ENCODE data around the gene LILRB2.

LILRB2 gene

DNA sequence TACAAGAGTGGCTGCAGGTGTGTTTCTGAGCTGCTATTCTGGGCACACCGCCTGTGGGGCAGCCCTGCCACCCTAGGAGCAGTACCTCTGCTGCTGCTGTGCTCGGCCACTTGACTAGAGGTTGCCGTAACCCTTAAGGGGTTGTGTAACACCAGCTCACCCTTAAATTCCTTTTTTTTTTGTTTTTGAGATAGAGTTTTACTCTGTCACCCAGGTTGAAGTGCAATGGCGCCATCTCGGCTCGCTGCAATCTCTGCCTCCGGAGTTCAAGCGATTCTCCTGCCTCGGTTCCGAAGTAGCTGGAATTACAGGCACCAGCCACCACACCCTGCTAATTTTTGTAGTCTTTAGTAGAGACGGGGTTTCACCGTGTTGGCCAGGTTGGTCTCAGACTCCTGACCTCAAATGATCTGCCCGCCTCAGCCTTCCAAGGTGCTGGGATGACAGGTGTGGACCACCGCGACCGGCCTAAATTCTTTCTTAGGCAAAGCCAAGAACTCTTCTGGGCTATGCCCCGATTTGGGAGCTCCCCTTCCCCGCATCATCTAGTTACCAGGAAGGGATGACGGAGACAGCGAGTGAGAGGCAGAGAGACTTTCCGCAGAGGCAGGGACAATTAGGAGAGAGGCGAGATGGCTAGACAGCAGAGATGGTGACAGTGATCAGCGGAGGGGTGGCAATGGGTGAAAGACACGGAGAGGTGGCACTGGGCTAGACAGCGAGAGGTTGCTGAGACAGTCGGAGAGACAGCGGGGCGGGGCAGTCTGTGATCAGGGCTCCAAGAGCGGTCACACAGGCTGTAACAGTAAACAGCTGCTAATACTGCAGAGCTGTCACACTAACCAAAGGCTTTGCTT lies 36.4 kb upstream of the LILRB2 start:
- H3K9ac ChIP-seq (ENCODE audit: low read length) = no peak overlapping the region
- H3K4me3 ChIP-seq (ENCODE audit: low read depth, low read length, poor library complexity, severe bottlenecking) = no peak overlapping the region
- H3K27me3 ChIP-seq (ENCODE audit: insufficient read depth, low read length) = peaks cover 7% of the 10 kb centered on the region; the same call in 1 of the 2 replicates
- H3K27ac ChIP-seq (ENCODE audit: low read depth, low read length, poor library complexity, severe bottlenecking) = no peak overlapping the region
- no peak for TF ChIP-seq EZH2 (IDR thresholded peaks at IDR 0.05; ENCODE audit: borderline replicate concordance, low read length)
- TF ChIP-seq, protein P1, sequence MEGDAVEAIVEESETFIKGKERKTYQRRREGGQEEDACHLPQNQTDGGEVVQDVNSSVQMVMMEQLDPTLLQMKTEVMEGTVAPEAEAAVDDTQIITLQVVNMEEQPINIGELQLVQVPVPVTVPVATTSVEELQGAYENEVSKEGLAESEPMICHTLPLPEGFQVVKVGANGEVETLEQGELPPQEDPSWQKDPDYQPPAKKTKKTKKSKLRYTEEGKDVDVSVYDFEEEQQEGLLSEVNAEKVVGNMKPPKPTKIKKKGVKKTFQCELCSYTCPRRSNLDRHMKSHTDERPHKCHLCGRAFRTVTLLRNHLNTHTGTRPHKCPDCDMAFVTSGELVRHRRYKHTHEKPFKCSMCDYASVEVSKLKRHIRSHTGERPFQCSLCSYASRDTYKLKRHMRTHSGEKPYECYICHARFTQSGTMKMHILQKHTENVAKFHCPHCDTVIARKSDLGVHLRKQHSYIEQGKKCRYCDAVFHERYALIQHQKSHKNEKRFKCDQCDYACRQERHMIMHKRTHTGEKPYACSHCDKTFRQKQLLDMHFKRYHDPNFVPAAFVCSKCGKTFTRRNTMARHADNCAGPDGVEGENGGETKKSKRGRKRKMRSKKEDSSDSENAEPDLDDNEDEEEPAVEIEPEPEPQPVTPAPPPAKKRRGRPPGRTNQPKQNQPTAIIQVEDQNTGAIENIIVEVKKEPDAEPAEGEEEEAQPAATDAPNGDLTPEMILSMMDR (IDR thresholded peaks at IDR 0.05; ENCODE audit: low read length) = no peak
- no peaks in the 10 kb centered on the region for H3F3A ChIP-seq (ENCODE audit: insufficient read depth, low read length)
- H3K79me2 ChIP-seq (ENCODE audit: insufficient read depth, low read length) = no peaks in the 10 kb centered on the region
- H3K9me3 ChIP-seq (ENCODE audit: low read length) = no peaks in the 10 kb centered on the region
- no peaks in the 10 kb centered on the region for H4K20me1 ChIP-seq (ENCODE audit: insufficient read depth, low read length)
- no peaks in the 10 kb centered on the region for H3K4me1 ChIP-seq (ENCODE audit: insufficient read depth, low read length, severe bottlenecking)
- H3K36me3 ChIP-seq (ENCODE audit: insufficient read depth, low read length) = no peaks in the 10 kb centered on the region
- H2AFZ ChIP-seq (ENCODE audit: low read length) = no peak overlapping the region
- H3K4me2 ChIP-seq (ENCODE audit: low read length) = no peak overlapping the region
- H3K9me2 ChIP-seq (ENCODE audit: low read depth, low read length) = no peaks in the 10 kb centered on the region

DNA sequence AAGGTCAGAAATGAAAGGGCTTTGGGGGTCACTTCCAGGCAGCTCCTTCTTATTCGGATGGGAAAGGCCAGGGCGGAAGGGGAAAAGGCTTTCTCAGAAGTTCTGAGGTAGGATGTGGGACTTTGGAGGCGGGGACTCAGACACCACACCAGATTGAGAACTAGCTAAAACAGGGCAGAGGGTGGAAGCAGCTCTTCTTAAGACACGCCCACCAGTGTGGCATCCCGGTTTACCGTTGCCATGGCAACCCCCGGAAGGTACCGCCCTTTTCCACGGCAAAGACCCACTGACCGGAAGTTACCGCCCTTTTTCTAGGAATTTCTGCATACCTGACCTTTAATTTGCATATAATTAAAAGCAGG lies 35.8 kb upstream of the LILRB2 start:
- H3K9ac ChIP-seq (ENCODE audit: low read length) = no peak overlapping the region
- no peaks in the 10 kb centered on the region for H3K9me2 ChIP-seq (ENCODE audit: low read depth, low read length)
- H3K27ac ChIP-seq (ENCODE audit: low read depth, low read length, poor library complexity, severe bottlenecking) = no peak overlapping the region
- TF ChIP-seq EZH2 (IDR thresholded peaks at IDR 0.05; ENCODE audit: borderline replicate concordance, low read length) = no peak
- TF ChIP-seq, protein P1 (IDR thresholded peaks at IDR 0.05; ENCODE audit: low read length) = no peak
- no peaks in the 10 kb centered on the region for H3F3A ChIP-seq (ENCODE audit: insufficient read depth, low read length)
- H3K9me3 ChIP-seq (ENCODE audit: low read length) = no peaks in the 10 kb centered on the region
- H3K79me2 ChIP-seq (ENCODE audit: insufficient read depth, low read length) = no peaks in the 10 kb centered on the region
- no peak overlapping the region for H3K4me3 ChIP-seq (ENCODE audit: low read depth, low read length, poor library complexity, severe bottlenecking)
- no peak overlapping the region for H2AFZ ChIP-seq (ENCODE audit: low read length)
- H3K4me1 ChIP-seq (ENCODE audit: insufficient read depth, low read length, severe bottlenecking) = no peaks in the 10 kb centered on the region
- no peaks in the 10 kb centered on the region for H3K36me3 ChIP-seq (ENCODE audit: insufficient read depth, low read length)
- no peaks in the 10 kb centered on the region for H4K20me1 ChIP-seq (ENCODE audit: insufficient read depth, low read length)
- peaks cover 7% of the 10 kb centered on the region; the same call in 1 of the 2 replicates for H3K27me3 ChIP-seq (ENCODE audit: insufficient read depth, low read length)
- H3K4me2 ChIP-seq (ENCODE audit: low read length) = no peak overlapping the region

DNA sequence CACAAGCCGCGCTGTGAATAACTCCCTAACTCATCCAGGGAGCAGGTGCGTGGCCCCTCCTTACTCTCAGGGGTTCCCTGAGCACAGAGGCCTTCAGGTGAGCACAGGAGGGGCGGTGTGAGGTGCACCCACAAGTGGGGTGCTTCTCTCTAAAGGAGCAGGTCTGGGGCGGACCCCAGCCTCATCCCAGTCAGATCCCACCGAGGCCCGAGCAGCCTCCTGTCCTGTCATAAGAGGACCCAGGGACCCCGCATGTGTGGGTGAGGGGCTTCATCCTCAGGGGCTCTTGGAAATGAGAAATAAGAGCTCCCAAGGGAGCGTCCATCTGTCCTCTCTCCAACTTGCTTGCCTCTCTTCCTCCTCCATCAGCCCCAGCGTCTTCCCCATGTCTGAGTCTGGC lies 35.0 kb upstream of the LILRB2 start:
- Histone ChIP-seq H3K4me1 (ENCODE audit: insufficient read depth, low read length, severe bottlenecking) (no peaks in the 10 kb centered on the region), H3K4me3 (ENCODE audit: low read depth, low read length, poor library complexity, severe bottlenecking) (no peak overlapping the region), H2AFZ (ENCODE audit: low read length) (no peak overlapping the region), H3K79me2 (ENCODE audit: insufficient read depth, low read length) (no peaks in the 10 kb centered on the region), H3K4me2 (ENCODE audit: low read length) (no peak overlapping the region), H3K36me3 (ENCODE audit: insufficient read depth, low read length) (no peaks in the 10 kb centered on the region), H3F3A (ENCODE audit: insufficient read depth, low read length) (no peaks in the 10 kb centered on the region), H3K9me3 (ENCODE audit: low read length) (no peaks in the 10 kb centered on the region), H3K9me2 (ENCODE audit: low read depth, low read length) (no peaks in the 10 kb centered on the region), H3K27ac (ENCODE audit: low read depth, low read length, poor library complexity, severe bottlenecking) (no peak overlapping the region), H3K27me3 (ENCODE audit: insufficient read depth, low read length) (peaks cover 7% of the 10 kb centered on the region; the same call in 1 of the 2 replicates), H3K9ac (ENCODE audit: low read length) (no peak overlapping the region), H4K20me1 (ENCODE audit: insufficient read depth, low read length) (no peaks in the 10 kb centered on the region)
- TF ChIP-seq, protein P1 (IDR thresholded peaks at IDR 0.05; ENCODE audit: low read length) = no peak
- no peak for TF ChIP-seq EZH2 (IDR thresholded peaks at IDR 0.05; ENCODE audit: borderline replicate concordance, low read length)

Data from OCI-LY1 (cell line).